ENCODE results near the gene KCNT1.

Gene KCNT1

DNA sequence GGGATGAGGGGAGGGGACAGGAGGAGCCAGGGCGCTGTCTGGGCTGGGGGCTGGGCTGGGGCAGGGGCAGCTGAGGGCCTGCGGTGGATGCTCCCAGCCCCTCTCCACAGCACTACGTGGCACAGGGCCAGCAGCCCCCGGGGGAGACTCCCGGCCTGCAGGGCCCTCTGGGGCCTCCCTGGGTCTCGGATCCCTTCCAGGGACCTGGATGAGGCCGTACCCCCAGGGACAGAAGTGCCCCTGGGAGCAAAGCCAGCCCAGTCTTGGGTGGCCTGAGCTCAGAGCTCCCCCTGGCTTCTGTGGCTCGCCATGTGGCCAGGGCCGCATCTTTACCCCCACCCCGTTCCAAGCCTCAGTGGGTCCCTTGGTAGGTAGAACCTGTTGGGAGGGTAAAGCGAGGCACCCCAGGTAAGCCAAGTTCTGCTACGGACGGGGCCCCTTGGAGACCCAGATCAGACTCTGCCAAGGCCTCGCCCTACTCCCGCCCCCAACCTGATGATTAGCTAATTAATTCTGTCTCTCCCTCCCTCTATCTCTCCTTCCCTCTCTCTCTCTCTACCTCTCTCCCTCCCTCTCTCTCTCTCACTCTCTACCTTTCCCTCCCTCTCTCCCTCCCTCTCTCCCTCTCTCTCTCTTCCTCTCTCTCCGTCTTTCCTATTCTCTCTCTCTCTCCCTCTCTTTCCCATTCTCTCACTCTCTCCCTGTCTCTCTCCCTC lies 24.3 kb downstream of the KCNT1 start:
- no peak for DNase-seq (ENCODE audit: low read depth in 2 of 2)

GRCh38 chr9:135727257-135727875 lies 25.4 kb downstream of the KCNT1 start:
- DNase-seq (ENCODE audit: low read depth in 2 of 2): no peak

DNA sequence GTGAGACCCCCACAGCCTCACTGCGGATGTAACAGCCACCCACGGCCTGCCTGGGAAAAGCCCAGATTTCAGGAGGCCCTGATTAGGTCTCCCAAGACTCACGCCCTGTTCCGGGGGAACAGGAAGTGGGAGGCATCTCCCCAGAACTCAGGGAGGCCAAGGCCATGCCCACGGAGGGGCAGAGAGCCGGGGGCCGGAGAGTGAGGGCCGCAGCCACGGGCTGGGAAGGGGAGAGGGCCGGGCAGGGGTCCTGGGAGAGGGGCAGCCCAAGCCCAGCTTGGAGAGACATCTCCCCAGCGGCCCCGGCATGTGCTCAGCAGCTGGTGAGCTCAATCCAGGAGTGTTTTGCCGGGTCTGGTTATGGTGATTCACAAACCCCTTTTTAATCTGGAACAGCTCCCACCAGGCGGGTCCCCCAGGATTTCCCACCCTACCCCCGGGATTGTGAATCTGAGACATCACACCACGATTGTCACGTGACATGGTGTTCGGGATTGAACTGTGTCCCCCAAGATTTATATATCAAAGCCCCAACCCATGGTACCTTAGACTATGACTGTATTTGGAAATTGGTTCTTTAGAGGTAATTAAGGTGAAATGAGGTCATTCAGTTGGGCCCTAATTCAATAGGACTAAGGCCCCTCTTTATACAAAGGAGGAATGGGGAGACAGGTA lies 26.6 kb downstream of the KCNT1 start:
- DNase-seq (ENCODE audit: low read depth in 2 of 2): no peak

DNA sequence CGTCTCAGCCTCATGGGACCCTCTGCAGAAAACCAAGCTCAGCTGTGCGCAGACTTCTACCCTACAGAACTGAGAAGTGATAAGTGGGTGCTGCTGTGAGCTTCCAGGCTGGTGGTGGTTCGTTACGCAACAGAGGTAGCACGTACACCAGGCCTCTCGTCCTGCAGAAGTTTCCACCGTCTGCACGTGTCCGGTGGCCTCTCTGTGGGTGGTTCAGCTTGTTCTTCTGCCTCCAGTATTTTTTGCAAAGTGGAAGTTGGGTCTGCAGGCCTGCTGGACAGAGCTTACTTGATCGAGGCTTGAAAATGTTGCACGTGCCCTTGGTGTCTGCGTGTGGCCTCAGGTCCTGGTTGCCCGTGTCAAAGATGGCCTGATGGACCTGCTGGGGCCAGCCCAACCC lies 27.5 kb downstream of the KCNT1 start:
- no peak for DNase-seq (ENCODE audit: low read depth in 2 of 2)

- no peak for DNase-seq (ENCODE audit: low read depth in 2 of 2)
Observed at GRCh38 chr9:135731454-135731853, 29.5 kb downstream of the KCNT1 start.

GRCh38 chr9:135732569-135733257 lies 30.7 kb downstream of the KCNT1 start:
- DNase-seq (ENCODE audit: low read depth in 2 of 2): no peak

DNA sequence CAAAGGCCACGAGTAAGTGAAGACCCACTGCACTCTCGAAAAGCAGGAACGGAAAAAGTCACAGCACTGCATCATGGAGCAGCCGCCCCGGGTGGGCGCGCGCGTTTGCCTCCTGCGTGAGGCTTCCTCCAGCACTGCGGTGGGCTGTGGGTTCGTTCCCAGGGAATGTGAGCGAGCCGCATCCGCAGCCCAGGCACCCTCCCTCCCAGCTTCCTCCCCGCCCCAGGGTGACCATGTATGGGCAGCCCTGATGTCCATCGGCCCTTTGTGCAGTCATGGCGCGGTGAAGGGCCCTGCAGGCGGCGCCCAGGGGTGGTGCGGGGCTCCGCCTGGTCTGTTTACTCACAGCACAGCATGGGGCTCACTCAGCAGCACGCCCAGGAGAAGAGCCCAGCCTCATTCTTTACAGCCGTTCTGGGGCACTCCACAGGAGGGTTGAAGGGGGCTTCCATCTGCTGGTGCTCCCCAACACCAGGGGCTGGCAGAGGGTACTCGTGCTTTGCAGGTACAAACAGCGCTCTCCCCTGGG lies 32.7 kb downstream of the KCNT1 start:
- DNase-seq (ENCODE audit: low read depth in 2 of 2): no peak

- DNase-seq (ENCODE audit: low read depth in 2 of 2): no peak
Observed at GRCh38 chr9:135736272-135736978, 34.4 kb downstream of the KCNT1 start.

DNA sequence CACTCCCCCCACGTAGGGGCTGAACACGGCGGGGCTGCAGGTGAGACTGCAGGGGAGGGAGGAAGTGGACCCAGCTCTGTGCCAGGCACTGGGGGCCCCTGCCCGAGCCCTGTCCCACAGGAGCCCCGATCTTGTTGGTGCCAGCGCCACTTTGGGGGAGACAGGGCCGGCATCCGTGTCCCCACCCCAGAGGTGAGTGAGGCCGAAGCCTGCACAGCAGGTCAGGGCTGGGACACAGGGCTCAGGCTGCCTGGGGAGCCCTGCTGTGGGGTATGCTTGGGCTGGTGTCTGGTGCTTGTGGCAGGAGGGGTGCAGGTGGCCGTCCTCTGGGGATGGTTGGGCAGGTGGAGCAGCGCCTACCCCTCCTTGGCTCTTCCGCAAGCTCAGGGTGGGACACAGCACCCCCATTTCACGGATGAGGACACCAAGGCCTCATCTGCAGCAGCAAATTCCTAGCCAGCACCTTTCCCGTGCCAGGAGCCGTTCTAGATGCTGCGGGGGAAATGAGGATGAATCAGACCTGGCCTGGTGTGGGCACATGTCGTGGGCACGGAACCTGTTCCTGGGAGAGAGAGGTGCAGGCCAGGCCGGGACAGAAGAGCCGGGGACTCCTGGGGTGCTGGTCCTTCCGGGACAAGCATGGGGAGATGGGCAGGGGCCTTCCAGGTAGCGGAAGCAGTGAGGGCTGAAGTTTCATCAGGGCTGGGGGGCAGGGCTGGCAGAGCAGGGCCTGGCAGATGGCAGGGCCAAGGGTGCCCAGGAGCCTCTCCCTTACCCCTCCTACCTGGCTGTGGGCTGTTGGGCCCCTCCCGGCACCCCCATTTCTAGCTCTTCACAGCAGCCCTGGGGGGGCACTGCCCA lies 35.2 kb downstream of the KCNT1 start:
- DNase-seq (ENCODE audit: low read depth in 2 of 2): no peak

- DNase-seq (ENCODE audit: low read depth in 2 of 2): no peak
Observed at GRCh38 chr9:135737840-135738521, 36.0 kb downstream of the KCNT1 start.

- no peak for DNase-seq (ENCODE audit: low read depth in 2 of 2)
Observed at GRCh38 chr9:135739271-135740220, 37.6 kb downstream of the KCNT1 start.

DNA sequence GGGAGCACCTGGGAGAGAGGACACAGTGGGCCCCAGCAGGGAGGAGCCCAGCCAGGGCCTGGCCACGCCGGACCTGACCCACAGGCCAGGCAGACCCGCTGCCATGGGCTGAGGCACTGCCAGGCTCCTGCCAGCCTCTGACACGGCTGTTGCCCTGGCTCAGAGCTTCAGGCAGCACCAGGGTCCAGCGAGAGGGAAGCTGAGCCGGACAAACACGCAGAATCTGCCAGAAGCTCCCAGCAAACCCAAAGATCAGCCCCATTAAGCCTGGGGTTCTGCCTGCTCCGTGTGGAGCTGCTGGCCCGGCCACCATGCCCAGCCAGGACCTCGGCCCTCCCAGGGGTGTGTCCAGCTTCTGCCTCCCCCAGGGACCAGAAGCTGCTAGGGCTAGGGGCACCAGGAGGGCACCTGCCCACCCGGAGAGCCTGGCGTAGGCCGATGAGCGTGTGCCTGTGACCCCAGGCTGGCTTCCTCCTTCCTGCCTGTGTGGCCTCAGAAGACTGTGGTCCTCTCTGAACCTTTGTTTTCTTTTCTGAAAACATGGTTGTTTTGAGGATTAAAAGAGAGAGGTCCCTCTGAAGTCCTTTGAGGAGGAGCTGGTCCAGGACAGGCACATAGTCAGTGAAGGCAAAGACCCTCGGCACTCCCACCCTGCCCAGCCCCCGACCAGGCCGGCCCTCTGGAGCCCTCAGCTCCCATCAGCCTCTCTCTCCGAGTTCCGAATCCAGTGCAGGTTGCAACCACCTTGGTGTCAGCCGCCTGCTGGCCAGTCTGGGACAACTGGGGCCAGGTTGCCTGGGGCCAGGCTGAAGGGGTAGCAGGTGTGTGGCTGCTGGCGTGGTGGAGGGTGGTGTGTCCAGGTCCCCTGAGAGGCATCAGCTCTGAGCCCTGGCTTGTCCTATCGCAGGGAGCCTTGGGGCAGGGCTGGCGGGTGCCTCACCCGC lies 39.6 kb downstream of the KCNT1 start:
- DNase-seq (ENCODE audit: low read depth in 2 of 2): no peak

DNA sequence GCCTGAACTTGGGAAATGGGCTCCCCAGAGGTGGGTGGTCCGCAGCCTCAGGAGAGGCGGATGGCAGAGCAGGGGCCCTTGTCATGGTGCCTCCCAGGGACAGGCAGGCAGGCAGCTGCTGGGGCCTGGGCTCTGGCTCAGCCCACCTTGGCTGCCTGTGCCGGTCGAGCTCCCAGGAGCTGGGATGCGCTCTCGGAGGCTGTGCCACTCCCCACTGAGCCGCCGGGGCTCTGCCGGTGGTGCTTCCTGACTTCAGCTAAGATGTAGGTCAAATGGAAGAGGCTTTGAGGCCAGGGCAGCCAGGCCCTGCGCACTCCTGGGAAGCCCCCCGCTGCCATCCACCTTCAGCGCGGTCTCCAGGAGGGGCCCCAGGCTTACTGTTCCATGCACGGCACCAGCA lies 41.0 kb downstream of the KCNT1 start:
- DNase-seq (ENCODE audit: low read depth in 2 of 2): no peak

DNA sequence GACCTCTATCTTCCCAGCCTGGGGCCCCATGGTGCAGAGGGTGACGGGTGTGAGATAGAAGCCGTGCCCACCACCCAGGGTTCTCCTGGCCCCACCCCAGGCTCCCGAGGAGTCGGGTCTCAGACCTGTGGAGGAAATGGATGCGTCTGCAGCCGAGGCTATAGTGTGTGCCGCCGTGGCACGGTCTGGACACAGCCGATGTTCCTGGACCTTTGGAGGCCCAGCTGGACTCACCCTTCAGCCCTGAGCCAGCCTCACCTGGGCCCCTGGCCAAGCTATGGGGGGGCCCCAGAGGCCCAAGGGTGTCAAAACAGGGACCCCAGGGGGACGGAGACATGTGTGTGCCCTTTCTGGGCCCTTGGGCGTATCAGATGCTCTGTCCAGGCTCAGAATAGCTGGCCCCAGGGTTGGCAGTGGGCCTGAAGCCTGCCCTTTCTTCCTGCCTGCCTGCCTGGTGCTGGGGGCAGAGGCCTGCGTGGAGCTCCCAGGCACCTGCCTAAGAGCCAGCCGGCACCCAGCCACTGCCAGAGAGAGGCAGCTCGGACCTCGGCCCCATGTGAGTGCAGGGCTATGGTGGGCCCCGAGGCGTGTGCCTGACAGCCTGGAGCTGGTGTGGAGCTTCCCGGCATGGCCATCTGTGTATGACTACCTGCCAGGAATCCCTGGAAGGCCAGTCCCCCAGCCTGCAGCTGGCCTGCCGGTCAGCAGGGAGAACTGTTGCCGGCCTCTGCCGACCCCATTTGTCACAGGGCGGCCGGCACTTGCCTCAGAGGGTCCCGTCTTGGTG lies 41.8 kb downstream of the KCNT1 start:
- no peak for DNase-seq (ENCODE audit: low read depth in 2 of 2)

DNA sequence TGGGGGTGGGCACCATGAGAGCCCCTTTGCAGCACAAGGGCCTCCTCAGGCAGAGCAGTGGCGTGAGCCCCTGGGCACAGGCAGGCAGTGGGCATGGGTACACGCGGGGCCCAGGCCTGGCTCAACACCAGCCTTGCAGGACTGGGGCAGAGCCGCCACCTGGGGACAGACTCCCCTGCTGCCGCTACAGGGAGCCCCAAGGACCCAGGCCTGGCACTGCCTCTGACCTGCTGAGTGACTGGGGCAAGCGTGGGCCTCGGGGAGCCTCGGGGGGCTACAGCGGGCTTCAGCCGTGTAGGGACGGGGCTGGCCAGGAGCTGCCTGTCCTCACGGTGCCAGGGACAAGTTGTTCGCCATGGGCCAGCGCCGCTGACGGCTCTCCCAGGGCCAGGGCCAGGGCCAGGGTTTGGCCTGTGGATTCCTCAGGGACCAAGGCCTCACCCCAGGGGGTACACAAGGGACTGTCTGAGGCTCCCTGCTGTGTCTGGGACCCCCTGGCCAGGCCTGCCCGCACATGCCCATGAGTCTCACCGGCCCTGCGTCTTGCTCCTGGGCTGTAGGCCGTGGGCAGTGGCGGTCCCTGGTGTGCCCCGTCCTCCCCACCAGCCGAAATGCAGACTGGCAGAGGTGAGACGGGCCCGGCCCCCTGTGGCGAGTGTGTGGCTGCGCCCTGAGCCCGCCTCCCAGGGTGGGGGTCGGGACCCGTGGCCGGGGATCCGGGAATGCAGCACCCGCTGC lies 42.5 kb downstream of the KCNT1 start:
- DNase-seq (ENCODE audit: low read depth in 2 of 2): no peak

DNA sequence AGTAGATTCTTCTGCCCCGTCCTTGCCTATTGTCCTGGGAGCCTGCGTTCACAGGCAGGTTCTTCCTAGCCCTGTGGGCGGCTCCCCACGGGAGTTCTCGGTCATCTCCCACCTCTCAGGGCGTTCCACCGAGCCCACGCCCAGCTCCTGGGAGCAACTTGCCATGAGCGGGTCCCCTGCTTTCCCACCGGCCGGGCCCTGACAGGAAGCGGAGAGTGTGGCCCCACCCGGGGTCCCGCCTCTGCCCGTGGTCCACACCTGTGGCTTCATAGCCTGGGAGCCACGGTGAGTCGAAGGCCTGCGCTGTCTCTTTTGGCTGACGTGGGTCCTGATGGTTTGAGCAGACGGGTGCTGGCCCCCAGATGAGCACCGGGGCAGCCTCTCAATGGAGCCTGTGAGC lies 43.2 kb downstream of the KCNT1 start:
- DNase-seq (ENCODE audit: low read depth in 2 of 2): no peak
